ENCODE measurements around the gene ERC2.
"Not testable (repeated sequence)": the region's sequence is repeated elsewhere in the genome, so short reads cannot be mapped to it uniquely, and the experiment has no call there.

Gene ERC2

GRCh38 chr3:56054844-56055243, 413.4 kb downstream of the ERC2 start:
- no peak for DNase-seq

- no peak for DNase-seq
These were observed 414.5 kb downstream of the ERC2 start for GRCh38 chr3:56053727-56054126.

GRCh38 chr3:56052188-56052587, 416.1 kb downstream of the ERC2 start:
- no peak for DNase-seq

- no peak for DNase-seq
These were observed 417.2 kb downstream of the ERC2 start for GRCh38 chr3:56051052-56051451.

- DNase-seq, result no peak
These were observed 419.3 kb downstream of the ERC2 start for GRCh38 chr3:56048946-56049345.

GRCh38 chr3:56048331-56048730, 419.9 kb downstream of the ERC2 start:
- no peak for DNase-seq

GRCh38 chr3:56042326-56042951, 425.8 kb downstream of the ERC2 start:
- peak; percentile 62 for DNase-seq

GRCh38 chr3:56025326-56025725, 442.9 kb downstream of the ERC2 start:
- DNase-seq, result no peak

GRCh38 chr3:56023546-56023945, 444.7 kb downstream of the ERC2 start:
- no peak for DNase-seq

- no peak for DNase-seq
These were observed 445.6 kb downstream of the ERC2 start for GRCh38 chr3:56022619-56023018.

GRCh38 chr3:56019490-56020146, 448.6 kb downstream of the ERC2 start:
- DNase-seq, result peak; percentile 8

- DNase-seq, result not testable (repeated sequence)
These were observed 452.9 kb downstream of the ERC2 start for GRCh38 chr3:56015374-56015773.

- DNase-seq, result no peak
These were observed 455.5 kb downstream of the ERC2 start for GRCh38 chr3:56012721-56013120.

- DNase-seq, result no peak
These were observed 463.0 kb downstream of the ERC2 start for GRCh38 chr3:56005196-56005805.

GRCh38 chr3:56003129-56003528, 465.1 kb downstream of the ERC2 start:
- DNase-seq, result peak; percentile 30

GRCh38 chr3:56001991-56002390, 466.3 kb downstream of the ERC2 start:
- no peak for DNase-seq

GRCh38 chr3:56001537-56001936, 466.7 kb downstream of the ERC2 start:
- no peak for DNase-seq

GRCh38 chr3:55989366-55989765, 478.9 kb downstream of the ERC2 start:
- no peak for DNase-seq

GRCh38 chr3:55988905-55989304, 479.4 kb downstream of the ERC2 start:
- no peak for DNase-seq

GRCh38 chr3:55984626-55985025, 483.6 kb downstream of the ERC2 start:
- peak; percentile 38 for DNase-seq

GRCh38 chr3:55978953-55979352, 489.3 kb downstream of the ERC2 start:
- no peak for DNase-seq

GRCh38 chr3:55974421-55975165, 493.7 kb downstream of the ERC2 start:
- DNase-seq, result no peak

GRCh38 chr3:55969634-55970033, 498.6 kb downstream of the ERC2 start:
- DNase-seq, result no peak
